ENCODE data around the gene MCM3AP.
A peak's percentile ranks its signal among the peaks of the same experiment; 100 is the strongest.

Gene MCM3AP

GRCh38 chr21:46285206-46285661 lies at the start of gene MCM3AP:
TSS of gene MCM3AP (minus strand) at chr21:46285611. CDS start at chr21:46285286, 325 bp downstream.
- no peak for DNase-seq

GRCh38 chr21:46334351-46335140 lies 49.1 kb upstream of the MCM3AP start:
- no peak for DNase-seq

GRCh38 chr21:46329796-46330195 lies 44.4 kb upstream of the MCM3AP start:
- no peak for DNase-seq

GRCh38 chr21:46328151-46328550 lies 42.7 kb upstream of the MCM3AP start:
- DNase-seq: no peak

GRCh38 chr21:46327711-46328110 lies 42.3 kb upstream of the MCM3AP start:
- no peak for DNase-seq

- no peak for DNase-seq
Observed at GRCh38 chr21:46326110-46326703, 40.8 kb upstream of the MCM3AP start.

GRCh38 chr21:46325073-46325912 lies 39.9 kb upstream of the MCM3AP start:
- DNase-seq: peak; percentile 32

- peak; percentile 87 for DNase-seq
Observed at GRCh38 chr21:46324390-46325072, 39.1 kb upstream of the MCM3AP start.

- peak; percentile 98 for DNase-seq
Observed at GRCh38 chr21:46323710-46324389, 38.4 kb upstream of the MCM3AP start, which contains the start of the genes C21orf58 and PCNT. TSS of gene C21orf58 (minus strand) at chr21:46323870. CDS start at chr21:46322738, 1,132 bp downstream. TSS of gene PCNT (plus strand) at chr21:46324156. CDS start at chr21:46324229, 73 bp downstream.

GRCh38 chr21:46323227-46323709 lies 37.9 kb upstream of the MCM3AP start:
- DNase-seq: no peak

GRCh38 chr21:46322351-46323226 lies 37.2 kb upstream of the MCM3AP start:
- no peak for DNase-seq

- no peak for DNase-seq
Observed at GRCh38 chr21:46320331-46320801, 35.0 kb upstream of the MCM3AP start.

- no peak for DNase-seq
Observed at GRCh38 chr21:46319186-46319585, 33.8 kb upstream of the MCM3AP start.

GRCh38 chr21:46318464-46318845 lies 33.0 kb upstream of the MCM3AP start:
- no peak for DNase-seq

- DNase-seq: no peak
Observed at GRCh38 chr21:46317710-46318463, 32.5 kb upstream of the MCM3AP start.

- no peak for DNase-seq
Observed at GRCh38 chr21:46316708-46317324, 31.4 kb upstream of the MCM3AP start.

- DNase-seq: no peak
Observed at GRCh38 chr21:46314441-46315020, 29.1 kb upstream of the MCM3AP start.

GRCh38 chr21:46312949-46313348 lies 27.5 kb upstream of the MCM3AP start:
- no peak for DNase-seq

- no peak for DNase-seq
Observed at GRCh38 chr21:46311568-46311967, 26.2 kb upstream of the MCM3AP start.
